ENCODE data around the gene P4HA2.

GRCh38 chr5:132238169-132238744, 10.6 kb upstream of the P4HA2 start:
- TF ChIP-seq CTCF (IDR thresholded peaks at IDR 0.05; ENCODE audit: control extremely low read depth in 1 of 3, insufficient read depth in 1 of 3, low read depth in 1 of 3, low read length in 3 of 3) (peak; percentile 64 to 85 (median 75)), POLR2AphosphoS5 (IDR thresholded peaks at IDR 0.05; ENCODE audit: low read depth, low read length) (no peak), POLR2A (IDR thresholded peaks at IDR 0.05; ENCODE audit: control extremely low read depth in 1 of 2, low read depth in 2 of 2, low read length in 2 of 2) (no peak), MAFK (IDR thresholded peaks at IDR 0.05; ENCODE audit: low read depth, low read length) (no peak), EZH2 (IDR thresholded peaks at IDR 0.05; ENCODE audit: low read depth, low read length, severe bottlenecking) (no peak), ZNF274 (IDR thresholded peaks at IDR 0.05; ENCODE audit: borderline replicate concordance, extremely low read depth, low read length) (no peak), MAX (IDR thresholded peaks at IDR 0.05) (no peak), SUZ12 (IDR thresholded peaks at IDR 0.05; ENCODE audit: low read length) (no peak), SIN3A (conservative IDR thresholded peaks at IDR 0.05 in 1 of 2, IDR thresholded peaks at IDR 0.05 in 1 of 2; ENCODE audit: low read depth in 1 of 2, low read length in 2 of 2) (no peak), BRCA1 (IDR thresholded peaks at IDR 0.05; ENCODE audit: low read depth, low read length) (no peak), ATF3 (IDR thresholded peaks at IDR 0.05; ENCODE audit: insufficient read depth, low read depth, low read length) (no peak), TBP (IDR thresholded peaks at IDR 0.05; ENCODE audit: low read depth, low read length) (no peak)

Data from H1 (cell line).